Endothelial cell of umbilical vein (primary cell): Measurements from ENCODE around the gene ARHGEF25. TPM values are rescaled to one million over a fixed set of nuclear protein-coding genes. Genes with fewer than 3 reads are reported as not detected.

Source experiments
- BruUV-seq: library from RNA; stranded (reverse); fragments of 400-500 nt; replicated peaks from 2 replicates; lab custom pipeline; 2021; lab: Mats Ljungman, UMichigan
- CTCF ChIA-PET: fragments of 300-600, 350-600 bp; sonication (Branson Sonifier 250); formaldehyde crosslinking; loops from one replicate; lab custom pipeline; 2021; ENCODE audit warnings: antibody characterized with exemption, inconsistent platforms; lab: Charles Lee
- POLR2A ChIA-PET: fragments of 300-600, 350-600 bp; sonication (Branson Sonifier 250); formaldehyde crosslinking; loops from one replicate; lab custom pipeline; 2021; ENCODE audit warnings: antibody characterized with exemption, inconsistent platforms; lab: Charles Lee
- DNase-seq: peaks from one replicate; pipeline ENCODE4 v3.0.0-alpha.2; 2011; ENCODE audit warnings: low read depth, low spot score
- FAIRE-seq: peaks from 2 replicates; lab custom pipeline; 2011; peaks lifted over from hg19 to GRCh38; lab: Jason Lieb, UNC
- H2AFZ ChIP-seq: 2 replicates; pipeline ENCODE4 v1.6.0; 2012; ENCODE audit warnings: low read depth, low read length, control low read depth, inconsistent platforms
- H3K27ac ChIP-seq: 2 replicates; pipeline ENCODE4 v1.5.1; 2011; ENCODE audit warnings: low read depth, mild to moderate bottlenecking, control low read depth, low read length, moderate library complexity; ENCODE audit not compliant: insufficient read depth
- H3K27me3 ChIP-seq, 2 experiments: 2 replicates each; pipeline versions ENCODE4 v1.6.0 to v1.6.1; 2011; ENCODE audit warnings: low read length in 2 of 2, mixed read lengths in 1 of 2; ENCODE audit not compliant: control insufficient read depth in 2 of 2, insufficient read depth in 2 of 2
- H3K36me3 ChIP-seq, 2 experiments: 2 replicates in 1 of 2; 3 replicates in 1 of 2; pipeline ENCODE4 v1.5.1; 2011; ENCODE audit warnings: low read length in 2 of 2, mild to moderate bottlenecking in 1 of 2, moderate library complexity in 1 of 2; ENCODE audit not compliant: control insufficient read depth in 2 of 2, insufficient read depth in 2 of 2; ENCODE audit errors: extremely low read depth in 1 of 2
- H3K4me1 ChIP-seq: 3 replicates; pipeline ENCODE4 v1.5.1; 2011; ENCODE audit warnings: mild to moderate bottlenecking, low read length; ENCODE audit not compliant: control insufficient read depth, insufficient read depth; ENCODE audit errors: extremely low read depth
- H3K4me2 ChIP-seq: 2 replicates; pipeline ENCODE4 v1.6.1; 2011; ENCODE audit warnings: low read length, control low read depth, mixed read lengths; ENCODE audit not compliant: insufficient read depth
- H3K4me3 ChIP-seq, 3 experiments: fragments of 200-600 bp in 1 of 3; sonication (generic), shearing (Covaris generic) in 1 of 3; replicated peaks in 1 of 3; 2 replicates each; pipeline ENCODE4 v1.5.1; 2011 to 2016; ENCODE audit warnings: control low read depth in 3 of 3, low read length in 3 of 3, mild to moderate bottlenecking in 2 of 3, inconsistent platforms in 1 of 3, low read depth in 1 of 3, moderate library complexity in 1 of 3; ENCODE audit not compliant: insufficient read depth in 1 of 3
- H3K79me2 ChIP-seq: 2 replicates; pipeline ENCODE4 v1.6.0; 2012; ENCODE audit warnings: low read length, inconsistent platforms; ENCODE audit not compliant: control insufficient read depth, insufficient read depth
- H3K9ac ChIP-seq: replicated peaks from 2 replicates; pipeline ENCODE3; 2011; ENCODE audit warnings: low read length, control low read depth; ENCODE audit not compliant: insufficient read depth; ENCODE audit errors: extremely low read depth
- H3K9me1 ChIP-seq: replicated peaks from 3 replicates; pipeline ENCODE4 v1.6.0; 2011; ENCODE audit warnings: mild to moderate bottlenecking, low read length; ENCODE audit not compliant: control insufficient read depth, insufficient read depth; ENCODE audit errors: extremely low read depth
- H3K9me3 ChIP-seq: replicated peaks from 2 replicates; pipeline ENCODE4 v1.5.1; 2012; ENCODE audit warnings: low read length, inconsistent platforms; ENCODE audit not compliant: control insufficient read depth, insufficient read depth
- H4K20me1 ChIP-seq: replicated peaks from 2 replicates; pipeline ENCODE3; 2011; ENCODE audit warnings: mild to moderate bottlenecking, low read length; ENCODE audit not compliant: control insufficient read depth, insufficient read depth; ENCODE audit errors: extremely low read depth
- CTCF ChIP-seq, 2 donors: IDR thresholded peaks; 1 replicate in 1 of 2; 2 replicates in 1 of 2; pipeline ENCODE4 v1.5.1; 2011; ENCODE audit warnings: low read length in 2 of 2, mild to moderate bottlenecking in 2 of 2, moderate library complexity in 2 of 2, control low read depth in 1 of 2, inconsistent platforms in 1 of 2, low read depth in 1 of 2; ENCODE audit not compliant: insufficient read depth in 1 of 2; ENCODE audit errors: extremely low read depth in 1 of 2
- EZH2 ChIP-seq: IDR thresholded peaks from 2 replicates; pipeline ENCODE4 v1.6.1; 2012; ENCODE audit warnings: borderline replicate concordance, low read depth, mild to moderate bottlenecking, moderate library complexity, low read length, inconsistent platforms; ENCODE audit not compliant: severe bottlenecking
- FOS ChIP-seq: IDR thresholded peaks from 2 replicates; pipeline ENCODE4 v1.6.1; 2011; ENCODE audit warnings: mild to moderate bottlenecking, low read length, moderate library complexity, borderline replicate concordance; ENCODE audit not compliant: insufficient read depth
- GATA2 ChIP-seq: IDR thresholded peaks from 2 replicates; pipeline ENCODE4 v1.7.0; 2011; ENCODE audit warnings: low read depth, mild to moderate bottlenecking, moderate library complexity, mixed read lengths, low read length; ENCODE audit not compliant: insufficient read length, insufficient read depth
- JUN ChIP-seq: IDR thresholded peaks from 2 replicates; pipeline ENCODE4 v1.6.1; 2011; ENCODE audit warnings: borderline replicate concordance, low read depth; ENCODE audit not compliant: insufficient read length, insufficient read depth
- MYC ChIP-seq: IDR thresholded peaks from one replicate; pipeline ENCODE4 v1.6.1; 2011; ENCODE audit warnings: mild to moderate bottlenecking, low read depth, low read length
- POLR2AphosphoS5 ChIP-seq: IDR thresholded peaks from 2 replicates; pipeline ENCODE4 v1.6.1; 2012; ENCODE audit warnings: low read depth, mild to moderate bottlenecking, control low read depth, low read length, moderate library complexity; ENCODE audit not compliant: insufficient read depth
- dilution Hi-C: fragments of 300-500 bp; cut with MboI; formaldehyde crosslinking; loops from one replicate; pipeline ENCODE4 v1.15.0; 2019; ENCODE audit warnings: low sequenced_read_pairs; ENCODE audit not compliant: extremely low pct_ligation_motif_present
- intact Hi-C: fragments of 100-400 bp; cut with micrococcal nuclease; formaldehyde crosslinking; loops from one replicate; pipeline ENCODE4 v1.10.0; 2022
- polyA plus RNA-seq, 4 experiments: library from polyadenylated mRNA; depleted of rRNA in 3 of 4; stranded (reverse) in 3 of 4; unstranded in 1 of 4; fragments of >200 nt; gene quantifications; 2 replicates each; pipeline versions ENCODE4 v1.2.1 to v1.2.3, GENCODE V29; 2011 to 2012; ENCODE audit warnings: missing spikeins in 1 of 4
- total RNA-seq: library from RNA; stranded (reverse); gene quantifications from 2 replicates; pipeline ENCODE4 v1.2.3, GENCODE V29; 2021

Gene ARHGEF25
- total and polyA plus RNA-seq, 2 donors (not counting 3 experiments of a cell fraction or from before 2014, with no cell fraction given), result 4.7 to 7.4 TPM

DNA sequence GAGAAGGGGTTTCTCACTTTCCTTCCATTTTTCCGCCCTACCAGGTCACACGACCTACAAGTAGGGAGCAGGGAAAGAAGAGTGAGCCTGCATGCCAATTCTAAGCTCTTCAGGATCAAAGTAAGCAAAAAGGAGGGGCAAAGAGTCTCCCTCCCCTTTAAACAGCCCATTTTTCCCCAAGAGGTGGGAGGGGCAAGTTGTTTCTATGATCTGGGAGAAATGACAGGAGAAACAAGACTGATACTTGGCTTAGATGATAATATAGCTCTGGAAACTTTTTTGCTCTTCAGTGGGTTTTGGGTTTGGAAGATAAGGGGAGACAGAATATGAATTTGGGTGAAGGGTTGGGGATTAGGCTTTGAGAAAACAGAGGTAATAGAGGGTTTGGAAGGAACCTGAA, 4.8 kb upstream of the ARHGEF25 start:
- dilution Hi-C loops, result no loop called here
- BruUV-seq, result no TSS peak
- POLR2A ChIA-PET, result interaction anchor here (0.5 kb wide), 1 partner anchor 22 kb away, joined by 4 read pairs; no protein-coding TSS in a partner anchor

More for the DNA sequence above, 4.8 kb upstream of the ARHGEF25 start:
- Histone ChIP-seq H3K9ac (no peak overlapping the region), H3K9me1 (no peaks in the 10 kb centered on the region), H3K4me1 (peaks cover 9% of the 10 kb centered on the region), H3K9me3 (no peaks in the 10 kb centered on the region), H3K4me3 (no peak overlapping the region), H3K4me2 (no peak overlapping the region), H3K27ac (no peak overlapping the region), H2AFZ (no peak overlapping the region), H3K79me2 (no peaks in the 10 kb centered on the region), H3K36me3 (peaks cover 0 to 1% of the 10 kb centered on the region in 2 experiments), H3K27me3 (peaks cover 0 to 6% of the 10 kb centered on the region in 2 experiments), H4K20me1 (no peaks in the 10 kb centered on the region)
- FAIRE-seq, result no peak
- intact Hi-C loops, result no loop called here
- DNase-seq, result no peak
- TF ChIP-seq CTCF (IDR thresholded peaks at IDR 0.05; ENCODE audit: extremely low read depth in 1 of 2, insufficient read depth in 1 of 2, low read depth in 1 of 2, low read length in 2 of 2), result no peak
- no peak for TF ChIP-seq FOS
- no peak for TF ChIP-seq EZH2
- no peak for TF ChIP-seq GATA2
- no peak for TF ChIP-seq POLR2AphosphoS5
- TF ChIP-seq JUN, result no peak
- TF ChIP-seq MYC, result no peak
- CTCF ChIA-PET, result interaction anchor here (1.5 to 6.8 kb wide), 3 partner anchors 14 to 23 kb away, joined by 4 to 44 read pairs (median 8); no protein-coding TSS in a partner anchor
